Right ventricle myocardium inferior (tissue), 1 donor: Measurements from ENCODE around the gene AKTIP. TPM values are rescaled to one million over a fixed set of nuclear protein-coding genes. Genes with fewer than 3 reads are reported as not detected.

ENCODE experiments used
- ATAC-seq: fragments of 200-7000 bp; cut with Tn5 transposase; one replicate; pipeline ENCODE4 v1.9.1; 2020; ENCODE audit warnings: mild to moderate bottlenecking, moderate library complexity
- DNase-seq: peaks from one replicate; pipeline ENCODE4 v3.0.0; 2021; ENCODE audit errors: missing footprints
- intact Hi-C: fragments of 100-400 bp; cut with DNase I; formaldehyde crosslinking; loops from one replicate; pipeline ENCODE4 v1.11.0; 2022
- total RNA-seq: library from RNA; stranded (reverse); fragmentation: NEBNext Ultra II Directional; extraction: Animal tissue kit (Norgen Biotek cat#: 25700); gene quantifications from one replicate; pipeline ENCODE4 v1.2.1, GENCODE V29; 2021
- donor health status: DM: no; HTN: yes; CAD: no; lungs with severe emphysema.

AKTIP gene
- total RNA-seq, 1 donor from 2014 or later = 89.7 TPM

- intact Hi-C loops = no loop called here
- ATAC-seq = no peak
- DNase-seq = no peak
Observed at GRCh38 chr16:53494636-53495035, 8.4 kb downstream of the AKTIP start.

GRCh38 chr16:53492503-53492902, 10.5 kb downstream of the AKTIP start:
- intact Hi-C loops = no loop called here
- DNase-seq (no peak), ATAC-seq (no peak)

GRCh38 chr16:53489755-53490154, 13.3 kb downstream of the AKTIP start:
- DNase-seq = no peak
- ATAC-seq = no peak
- intact Hi-C loops = no loop called here

- DNase-seq (no peak), ATAC-seq (no peak)
- intact Hi-C loops = no loop called here
Observed at GRCh38 chr16:53486230-53486629, 16.8 kb downstream of the AKTIP start.

GRCh38 chr16:53484542-53484941, 18.5 kb downstream of the AKTIP start:
- intact Hi-C loops = no loop called here
- DNase-seq (no peak), ATAC-seq (no peak)

GRCh38 chr16:53482123-53482522, 20.9 kb downstream of the AKTIP start:
- ATAC-seq = no peak
- intact Hi-C loops = no loop called here

GRCh38 chr16:53480394-53480793, 22.6 kb downstream of the AKTIP start:
- DNase-seq (no peak), ATAC-seq (no peak)
- intact Hi-C loops = no loop called here

More at GRCh38 chr16:53482123-53482522, 20.9 kb downstream of the AKTIP start:
- no peak for DNase-seq

- ATAC-seq (no peak), DNase-seq (no peak)
- intact Hi-C loops = no loop called here
Observed at GRCh38 chr16:53478965-53479364, 24.0 kb downstream of the AKTIP start.

GRCh38 chr16:53476867-53477266, 26.1 kb downstream of the AKTIP start:
- DNase-seq = no peak
- intact Hi-C loops = no loop called here
- no peak for ATAC-seq

- no peak for DNase-seq
- ATAC-seq = no peak
- intact Hi-C loops = no loop called here
Observed at GRCh38 chr16:53465606-53466280, 37.3 kb downstream of the AKTIP start.

- no peak for DNase-seq
- no peak for ATAC-seq
- intact Hi-C loops = loop anchor here (10.0 kb wide), 1 partner anchor 144 kb away; no protein-coding TSS in a partner anchor
Observed at GRCh38 chr16:53458635-53459034, 44.4 kb downstream of the AKTIP start.

- ATAC-seq = no peak
- intact Hi-C loops = loop anchor here (10.0 kb wide), 1 partner anchor 143 kb away; no protein-coding TSS in a partner anchor
Observed at GRCh38 chr16:53457670-53458069, 45.3 kb downstream of the AKTIP start.

GRCh38 chr16:53456625-53457024, 46.4 kb downstream of the AKTIP start:
- intact Hi-C loops = loop anchor here (10.0 kb wide), 1 partner anchor 142 kb away; no protein-coding TSS in a partner anchor
- DNase-seq (no peak), ATAC-seq (no peak)

More at GRCh38 chr16:53457670-53458069, 45.3 kb downstream of the AKTIP start:
- DNase-seq = no peak

- intact Hi-C loops = loop anchor here (10.0 kb wide), 1 partner anchor 139 kb away; no protein-coding TSS in a partner anchor
- ATAC-seq (no peak), DNase-seq (no peak)
Observed at GRCh38 chr16:53453928-53454327, 49.1 kb downstream of the AKTIP start.

- DNase-seq = no peak
- intact Hi-C loops = loop anchor here (10.0 kb wide), 1 partner anchor 135 kb away; no protein-coding TSS in a partner anchor
- ATAC-seq = no peak
Observed at GRCh38 chr16:53449816-53450517, 53.0 kb downstream of the AKTIP start.

- no peak for ATAC-seq
- intact Hi-C loops = no loop called here
- DNase-seq = no peak
Observed at GRCh38 chr16:53446090-53446489, 56.9 kb downstream of the AKTIP start.

- no peak for ATAC-seq
- intact Hi-C loops = no loop called here
Observed at GRCh38 chr16:53445534-53445933, 57.5 kb downstream of the AKTIP start.

More at GRCh38 chr16:53445534-53445933, 57.5 kb downstream of the AKTIP start:
- no peak for DNase-seq
